ENCODE data around the gene FAM217A. TPM values are rescaled to one million over a fixed set of nuclear protein-coding genes. Genes with fewer than 3 reads are reported as not detected.

The FAM217A gene
- total and polyA plus RNA-seq, 2 of the 13 experiments (the other 11 are each of a cell fraction or from before 2014, with no cell fraction given), result not detected

GRCh38 chr6:4021133-4021853, 57.6 kb downstream of the FAM217A start (continued):
- no peak; the same call in 1 of the 2 replicates for TF ChIP-seq ZNF367 (CRISPR knock-in tag; IDR thresholded peaks at IDR 0.05; ENCODE audit: borderline replicate concordance)
- TF ChIP-seq, protein P1, sequence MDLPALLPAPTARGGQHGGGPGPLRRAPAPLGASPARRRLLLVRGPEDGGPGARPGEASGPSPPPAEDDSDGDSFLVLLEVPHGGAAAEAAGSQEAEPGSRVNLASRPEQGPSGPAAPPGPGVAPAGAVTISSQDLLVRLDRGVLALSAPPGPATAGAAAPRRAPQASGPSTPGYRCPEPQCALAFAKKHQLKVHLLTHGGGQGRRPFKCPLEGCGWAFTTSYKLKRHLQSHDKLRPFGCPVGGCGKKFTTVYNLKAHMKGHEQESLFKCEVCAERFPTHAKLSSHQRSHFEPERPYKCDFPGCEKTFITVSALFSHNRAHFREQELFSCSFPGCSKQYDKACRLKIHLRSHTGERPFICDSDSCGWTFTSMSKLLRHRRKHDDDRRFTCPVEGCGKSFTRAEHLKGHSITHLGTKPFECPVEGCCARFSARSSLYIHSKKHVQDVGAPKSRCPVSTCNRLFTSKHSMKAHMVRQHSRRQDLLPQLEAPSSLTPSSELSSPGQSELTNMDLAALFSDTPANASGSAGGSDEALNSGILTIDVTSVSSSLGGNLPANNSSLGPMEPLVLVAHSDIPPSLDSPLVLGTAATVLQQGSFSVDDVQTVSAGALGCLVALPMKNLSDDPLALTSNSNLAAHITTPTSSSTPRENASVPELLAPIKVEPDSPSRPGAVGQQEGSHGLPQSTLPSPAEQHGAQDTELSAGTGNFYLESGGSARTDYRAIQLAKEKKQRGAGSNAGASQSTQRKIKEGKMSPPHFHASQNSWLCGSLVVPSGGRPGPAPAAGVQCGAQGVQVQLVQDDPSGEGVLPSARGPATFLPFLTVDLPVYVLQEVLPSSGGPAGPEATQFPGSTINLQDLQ (CRISPR knock-in tag; IDR thresholded peaks at IDR 0.05), result no peak
- TF ChIP-seq REL (CRISPR knock-in tag; conservative IDR thresholded peaks at IDR 0.05), result peak; percentile 83; the same call in 1 of the 2 replicates
- TF ChIP-seq, protein P2, sequence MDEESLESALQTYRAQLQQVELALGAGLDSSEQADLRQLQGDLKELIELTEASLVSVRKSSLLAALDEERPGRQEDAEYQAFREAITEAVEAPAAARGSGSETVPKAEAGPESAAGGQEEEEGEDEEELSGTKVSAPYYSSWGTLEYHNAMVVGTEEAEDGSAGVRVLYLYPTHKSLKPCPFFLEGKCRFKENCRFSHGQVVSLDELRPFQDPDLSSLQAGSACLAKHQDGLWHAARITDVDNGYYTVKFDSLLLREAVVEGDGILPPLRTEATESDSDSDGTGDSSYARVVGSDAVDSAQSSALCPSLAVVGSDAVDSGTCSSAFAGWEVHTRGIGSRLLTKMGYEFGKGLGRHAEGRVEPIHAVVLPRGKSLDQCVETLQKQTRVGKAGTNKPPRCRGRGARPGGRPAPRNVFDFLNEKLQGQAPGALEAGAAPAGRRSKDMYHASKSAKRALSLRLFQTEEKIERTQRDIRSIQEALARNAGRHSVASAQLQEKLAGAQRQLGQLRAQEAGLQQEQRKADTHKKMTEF (CRISPR knock-in tag; IDR thresholded peaks at IDR 0.05), result peak; percentile 82; the same call in 1 of the 2 replicates
- TF ChIP-seq SMYD3 (CRISPR knock-in tag; IDR thresholded peaks at IDR 0.05), result peak; percentile 96; the same call in 1 of the 2 replicates
- TF ChIP-seq ZNF251 (CRISPR knock-in tag; IDR thresholded peaks at IDR 0.05), result no peak
- no peak; the same call in none of the 2 replicates for TF ChIP-seq HMGXB3 (CRISPR knock-in tag; IDR thresholded peaks at IDR 0.05; ENCODE audit: borderline replicate concordance)
- peak; percentile 47 for TF ChIP-seq ZNF143 (CRISPR knock-in tag; IDR thresholded peaks at IDR 0.05)
- peak; percentile 69; the same call in 1 of the 2 replicates for TF ChIP-seq IKZF5 (CRISPR knock-in tag; IDR thresholded peaks at IDR 0.05)
- TF ChIP-seq DR1 (CRISPR knock-in tag; IDR thresholded peaks at IDR 0.05), result peak; percentile 63; the same call in 1 of the 2 replicates
- TF ChIP-seq HOXA7 (CRISPR knock-in tag; IDR thresholded peaks at IDR 0.05), result no peak
- no peak for TF ChIP-seq ZNF207 (IDR thresholded peaks at IDR 0.05; ENCODE audit: borderline replicate concordance)
- no peak for TF ChIP-seq ZNF550 (CRISPR knock-in tag; IDR thresholded peaks at IDR 0.05; ENCODE audit: borderline replicate concordance)
- TF ChIP-seq, protein P3, sequence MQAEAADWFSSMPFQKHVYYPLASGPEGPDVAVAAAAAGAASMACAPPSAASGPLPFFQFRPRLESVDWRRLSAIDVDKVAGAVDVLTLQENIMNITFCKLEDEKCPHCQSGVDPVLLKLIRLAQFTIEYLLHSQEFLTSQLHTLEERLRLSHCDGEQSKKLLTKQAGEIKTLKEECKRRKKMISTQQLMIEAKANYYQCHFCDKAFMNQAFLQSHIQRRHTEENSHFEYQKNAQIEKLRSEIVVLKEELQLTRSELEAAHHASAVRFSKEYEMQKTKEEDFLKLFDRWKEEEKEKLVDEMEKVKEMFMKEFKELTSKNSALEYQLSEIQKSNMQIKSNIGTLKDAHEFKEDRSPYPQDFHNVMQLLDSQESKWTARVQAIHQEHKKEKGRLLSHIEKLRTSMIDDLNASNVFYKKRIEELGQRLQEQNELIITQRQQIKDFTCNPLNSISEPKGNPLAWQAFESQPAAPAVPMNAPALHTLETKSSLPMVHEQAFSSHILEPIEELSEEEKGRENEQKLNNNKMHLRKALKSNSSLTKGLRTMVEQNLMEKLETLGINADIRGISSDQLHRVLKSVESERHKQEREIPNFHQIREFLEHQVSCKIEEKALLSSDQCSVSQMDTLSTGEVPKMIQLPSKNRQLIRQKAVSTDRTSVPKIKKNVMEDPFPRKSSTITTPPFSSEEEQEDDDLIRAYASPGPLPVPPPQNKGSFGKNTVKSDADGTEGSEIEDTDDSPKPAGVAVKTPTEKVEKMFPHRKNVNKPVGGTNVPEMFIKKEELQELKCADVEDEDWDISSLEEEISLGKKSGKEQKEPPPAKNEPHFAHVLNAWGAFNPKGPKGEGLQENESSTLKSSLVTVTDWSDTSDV (CRISPR knock-in tag; IDR thresholded peaks at IDR 0.05), result 0 out of 2 replicates have a peak, but pooled peaks have one; percentile 66
- no peak for TF ChIP-seq PHF5A (CRISPR knock-in tag; IDR thresholded peaks at IDR 0.05; ENCODE audit: low read depth, unreplicated experiment)
- no peak; the same call in none of the 2 replicates for TF ChIP-seq ZSCAN25 (CRISPR knock-in tag; IDR thresholded peaks at IDR 0.05)

All from HepG2 (cell line).